OCI-LY3 (cell line): ENCODE data around the gene ZRANB1.

Experiments used
- H2AFZ ChIP-seq: fragments of 200-600, 300-600 bp; shearing (Covaris generic); 2 replicates; pipeline ENCODE4 v1.6.0; 2014; ENCODE audit warnings: antibody characterized with exemption, low read depth, low read length
- H3K27ac ChIP-seq: fragments of 200-600, 300-600 bp; sonication (generic); 2 replicates; pipeline ENCODE4 v1.5.1; 2014; ENCODE audit warnings: mild to moderate bottlenecking, low read length, moderate library complexity, mixed read lengths
- H3K27me3 ChIP-seq: fragments of 200-600, 300-600 bp; sonication (generic); 2 replicates; pipeline ENCODE4 v1.6.1; 2014; ENCODE audit warnings: low read depth, low read length, mixed read lengths
- H3K36me3 ChIP-seq: fragments of 200-600, 300-600 bp; sonication (generic); replicated peaks from 2 replicates; pipeline ENCODE3; 2014; ENCODE audit warnings: low read depth, low read length, mixed read lengths
- H3K4me1 ChIP-seq: fragments of 300-600, 200-600 bp; sonication (generic); 2 replicates; pipeline ENCODE4 v1.6.1; 2014; ENCODE audit warnings: low read length, mixed read lengths
- H3K4me2 ChIP-seq: fragments of 200-600, 300-600 bp; sonication (generic); 2 replicates; pipeline ENCODE4 v1.6.1; 2014; ENCODE audit warnings: low read length, mixed read lengths
- H3K4me3 ChIP-seq: fragments of 300-600, 200-600 bp; sonication (generic); 2 replicates; pipeline ENCODE4 v1.5.1; 2014; ENCODE audit warnings: antibody characterized with exemption, mild to moderate bottlenecking, low read length, moderate library complexity
- H3K79me2 ChIP-seq: fragments of 300-600, 200-600 bp; shearing (Covaris generic); 2 replicates; pipeline ENCODE4 v1.6.1; 2014; ENCODE audit warnings: mild to moderate bottlenecking, low read length, mixed read lengths
- H3K9ac ChIP-seq: fragments of 300-600, 200-600 bp; shearing (Covaris generic); 2 replicates; pipeline ENCODE4 v1.6.0; 2014; ENCODE audit warnings: mild to moderate bottlenecking, low read length, moderate library complexity
- H3K9me3 ChIP-seq: fragments of 200-600, 300-600 bp; shearing (Covaris generic); 2 replicates; pipeline ENCODE4 v1.6.1; 2014; ENCODE audit warnings: low read length, mixed read lengths; ENCODE audit not compliant: insufficient read depth
- H4K20me1 ChIP-seq: fragments of 200-600, 300-600 bp; sonication (generic); 2 replicates; pipeline ENCODE4 v1.6.1; 2016; ENCODE audit warnings: low read length, mixed read lengths; ENCODE audit not compliant: insufficient read depth
- EZH2phosphoT487 ChIP-seq: fragments of 200-600 bp; shearing (Covaris generic); IDR thresholded peaks from 2 replicates; pipeline ENCODE4 v1.6.1; 2018; ENCODE audit warnings: antibody characterized with exemption, mixed run types, low read depth
- TF ChIP-seq, protein P1 (sequence below): fragments of 200-600, 300-600 bp; sonication (generic); IDR thresholded peaks from 2 replicates; pipeline ENCODE4 v1.5.1; 2014; ENCODE audit warnings: antibody characterized with exemption, low read length, low read depth

ZRANB1 gene

DNA sequence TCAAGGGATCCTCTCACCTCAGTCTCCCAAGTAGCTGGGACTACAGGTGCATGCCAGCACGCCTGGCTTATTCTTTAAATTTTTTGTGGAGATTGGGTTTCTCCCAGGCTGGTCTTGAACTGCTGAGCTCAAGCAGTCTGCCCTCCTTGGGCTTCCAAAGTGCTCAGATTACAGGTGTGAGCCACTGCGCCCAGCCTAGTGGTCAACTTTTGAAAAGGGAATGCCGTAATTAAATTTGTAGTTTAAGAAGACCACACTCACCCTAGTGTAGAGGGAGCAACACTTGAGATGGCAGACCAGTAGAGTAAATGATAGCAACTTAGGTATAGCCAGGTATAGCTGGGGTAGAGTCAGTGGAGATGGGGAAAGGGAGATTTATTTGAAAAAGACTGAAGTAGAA is 17.6 kb downstream of the ZRANB1 start:
- Histone ChIP-seq H2AFZ (no peak overlapping the region), H3K9me3 (no peaks in the 10 kb centered on the region), H3K27ac (no peak overlapping the region), H3K9ac (no peak overlapping the region), H3K4me1 (no peaks in the 10 kb centered on the region), H4K20me1 (peaks cover 33% of the 10 kb centered on the region), H3K27me3 (no peaks in the 10 kb centered on the region), H3K79me2 (peaks cover 48% of the 10 kb centered on the region), H3K4me3 (no peak overlapping the region), H3K4me2 (no peak overlapping the region), H3K36me3 (no peaks in the 10 kb centered on the region)
- TF ChIP-seq EZH2phosphoT487: no peak
- TF ChIP-seq, protein P1, sequence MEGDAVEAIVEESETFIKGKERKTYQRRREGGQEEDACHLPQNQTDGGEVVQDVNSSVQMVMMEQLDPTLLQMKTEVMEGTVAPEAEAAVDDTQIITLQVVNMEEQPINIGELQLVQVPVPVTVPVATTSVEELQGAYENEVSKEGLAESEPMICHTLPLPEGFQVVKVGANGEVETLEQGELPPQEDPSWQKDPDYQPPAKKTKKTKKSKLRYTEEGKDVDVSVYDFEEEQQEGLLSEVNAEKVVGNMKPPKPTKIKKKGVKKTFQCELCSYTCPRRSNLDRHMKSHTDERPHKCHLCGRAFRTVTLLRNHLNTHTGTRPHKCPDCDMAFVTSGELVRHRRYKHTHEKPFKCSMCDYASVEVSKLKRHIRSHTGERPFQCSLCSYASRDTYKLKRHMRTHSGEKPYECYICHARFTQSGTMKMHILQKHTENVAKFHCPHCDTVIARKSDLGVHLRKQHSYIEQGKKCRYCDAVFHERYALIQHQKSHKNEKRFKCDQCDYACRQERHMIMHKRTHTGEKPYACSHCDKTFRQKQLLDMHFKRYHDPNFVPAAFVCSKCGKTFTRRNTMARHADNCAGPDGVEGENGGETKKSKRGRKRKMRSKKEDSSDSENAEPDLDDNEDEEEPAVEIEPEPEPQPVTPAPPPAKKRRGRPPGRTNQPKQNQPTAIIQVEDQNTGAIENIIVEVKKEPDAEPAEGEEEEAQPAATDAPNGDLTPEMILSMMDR: no peak

DNA sequence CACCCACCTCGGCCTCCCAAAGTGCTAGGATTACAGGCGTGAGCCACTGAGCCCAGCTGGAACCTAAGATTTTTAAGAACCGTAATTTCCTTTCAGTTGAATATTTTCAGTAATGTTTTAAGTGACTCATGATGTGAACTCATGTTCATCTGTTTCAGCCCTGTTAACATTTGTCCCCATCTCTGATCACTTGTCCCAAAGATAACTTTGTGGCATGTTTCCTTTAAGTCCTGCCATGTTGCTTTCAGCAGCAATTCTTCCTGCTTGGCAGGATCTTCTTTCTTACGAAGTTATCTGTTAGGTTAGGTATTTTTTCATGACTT is 19.3 kb downstream of the ZRANB1 start:
- Histone ChIP-seq H3K27me3 (no peaks in the 10 kb centered on the region), H3K79me2 (peaks cover 45% of the 10 kb centered on the region), H3K9me3 (no peaks in the 10 kb centered on the region), H3K4me2 (no peak overlapping the region), H3K4me1 (no peaks in the 10 kb centered on the region), H2AFZ (no peak overlapping the region), H3K36me3 (no peaks in the 10 kb centered on the region), H3K9ac (no peak overlapping the region), H4K20me1 (peaks cover 26% of the 10 kb centered on the region), H3K4me3 (no peak overlapping the region), H3K27ac (no peak overlapping the region)
- no peak for TF ChIP-seq EZH2phosphoT487
- TF ChIP-seq, protein P1: no peak

DNA sequence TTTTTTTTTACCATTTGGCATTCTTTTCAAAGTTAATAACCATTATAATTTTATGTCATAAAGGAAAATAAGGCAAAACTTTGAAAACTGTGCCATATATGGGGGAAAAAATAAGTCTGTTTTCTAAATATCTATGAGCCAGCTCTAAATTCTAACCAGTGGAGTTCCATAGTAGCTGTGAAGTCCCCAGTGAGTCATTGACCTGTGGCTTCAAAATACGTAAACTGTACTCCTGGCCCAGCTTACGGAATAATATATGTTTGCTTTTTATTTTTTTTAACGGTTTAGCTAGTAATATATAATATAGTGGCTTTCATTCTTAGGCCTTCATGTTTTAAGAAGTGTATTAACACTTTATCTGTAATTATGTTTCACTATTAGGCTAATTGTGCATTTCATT is 20.5 kb downstream of the ZRANB1 start:
- Histone ChIP-seq H3K79me2 (peaks cover 36% of the 10 kb centered on the region), H4K20me1 (peaks cover 23% of the 10 kb centered on the region)

GRCh38 chr10:124963866-124964720 is 22.2 kb downstream of the ZRANB1 start:
- Histone ChIP-seq H3K36me3 (peaks cover 6% of the 10 kb centered on the region), H3K4me2 (no peak overlapping the region), H3K9me3 (no peaks in the 10 kb centered on the region), H3K9ac (no peak overlapping the region), H2AFZ (no peak overlapping the region), H3K27ac (no peak overlapping the region), H3K4me3 (no peak overlapping the region), H3K27me3 (no peaks in the 10 kb centered on the region), H4K20me1 (peaks cover 17% of the 10 kb centered on the region), H3K4me1 (no peaks in the 10 kb centered on the region), H3K79me2 (peaks cover 23% of the 10 kb centered on the region)
- TF ChIP-seq, protein P1: no peak
- no peak for TF ChIP-seq EZH2phosphoT487

More for the DNA sequence above, 20.5 kb downstream of the ZRANB1 start:
- no peak overlapping the region for H2AFZ ChIP-seq
- H3K4me3 ChIP-seq: no peak overlapping the region
- no peaks in the 10 kb centered on the region for H3K4me1 ChIP-seq
- H3K9ac ChIP-seq: no peak overlapping the region
- no peak overlapping the region for H3K4me2 ChIP-seq
- TF ChIP-seq EZH2phosphoT487: no peak
- TF ChIP-seq, protein P1: no peak
- no peaks in the 10 kb centered on the region for H3K9me3 ChIP-seq
- peaks cover 6% of the 10 kb centered on the region for H3K36me3 ChIP-seq
- no peak overlapping the region for H3K27ac ChIP-seq
- H3K27me3 ChIP-seq: no peaks in the 10 kb centered on the region
